Mucosa of gallbladder (tissue), 1 donor: ENCODE data around the gene COQ2. TPM values are rescaled to one million over a fixed set of nuclear protein-coding genes. Genes with fewer than 3 reads are reported as not detected.
"Not testable (repeated sequence)": the region's sequence is repeated elsewhere in the genome, so short reads cannot be mapped to it uniquely, and the experiment has no call there.

Experiments
- DNase-seq: peaks from one replicate; pipeline ENCODE4 v3.0.0-alpha.2; 2020; ENCODE audit warnings: low spot score
- total RNA-seq: library from RNA; stranded (reverse); gene quantifications from one replicate; pipeline ENCODE4 v1.2.1, GENCODE V29; 2021
- donor health status: DM: no; HTN: no; CAD: no.

The COQ2 gene
- total RNA-seq, 1 donor from 2014 or later: 10.0 TPM

GRCh38 chr4:83247415-83248357, 36.9 kb downstream of the COQ2 start:
- DNase-seq: no peak

- DNase-seq: no peak
These were observed 43.5 kb downstream of the COQ2 start for GRCh38 chr4:83241132-83241531.

- no peak for DNase-seq
These were observed 44.2 kb downstream of the COQ2 start for GRCh38 chr4:83240379-83240875.

- DNase-seq: no peak
These were observed 46.0 kb downstream of the COQ2 start for GRCh38 chr4:83238393-83239248.

- no peak for DNase-seq
These were observed 47.0 kb downstream of the COQ2 start for GRCh38 chr4:83237591-83237990.

GRCh38 chr4:83235645-83236133, 48.9 kb downstream of the COQ2 start:
- DNase-seq: not testable (repeated sequence)

- no peak for DNase-seq
These were observed 49.5 kb downstream of the COQ2 start for GRCh38 chr4:83234902-83235644.

- DNase-seq: not testable (repeated sequence)
These were observed 50.2 kb downstream of the COQ2 start for GRCh38 chr4:83234387-83234786.

- no peak for DNase-seq
These were observed 52.5 kb downstream of the COQ2 start for GRCh38 chr4:83232082-83232481.

GRCh38 chr4:83231620-83232076, 53.0 kb downstream of the COQ2 start:
- DNase-seq: no peak

- DNase-seq: no peak
These were observed 53.7 kb downstream of the COQ2 start for GRCh38 chr4:83230928-83231327.

- DNase-seq: no peak
These were observed 54.8 kb downstream of the COQ2 start for GRCh38 chr4:83229791-83230190.

GRCh38 chr4:83228231-83228630, 56.4 kb downstream of the COQ2 start:
- DNase-seq: no peak

GRCh38 chr4:83224502-83225197, 59.9 kb downstream of the COQ2 start:
- DNase-seq: no peak

GRCh38 chr4:83223781-83224180, 60.8 kb downstream of the COQ2 start:
- DNase-seq: no peak

GRCh38 chr4:83221897-83222441, 62.6 kb downstream of the COQ2 start:
- no peak for DNase-seq

- DNase-seq: no peak
These were observed 65.0 kb downstream of the COQ2 start for GRCh38 chr4:83219344-83220331.

- peak; percentile 37 for DNase-seq
These were observed 66.7 kb downstream of the COQ2 start for GRCh38 chr4:83217721-83218522.
